SK-N-SH treated with all-trans-retinoic acid at 6 μM for 48 hours (cell line): ENCODE data around the gene PPID.
"Not testable (repeated sequence)": the region's sequence is repeated elsewhere in the genome, so short reads cannot be mapped to it uniquely, and the experiment has no call there.

ENCODE experiments used
- ATAC-seq: fragments of 200-7000 bp; cut with Tn5 transposase; 3 replicates; pipeline ENCODE4 v1.9.1; 2020; ENCODE audit warnings: mild to moderate bottlenecking, moderate library complexity

PPID gene

GRCh38 chr4:158663255-158663654, 59.9 kb downstream of the PPID start:
- ATAC-seq: not testable (repeated sequence)
